ENCODE data around the gene NAALAD2. TPM values are rescaled to one million over a fixed set of nuclear protein-coding genes. Genes with fewer than 3 reads are reported as not detected.

The NAALAD2 gene
- polyA plus RNA-seq, 1 donor from 2014 or later: not detected

Other genes with a start within 250 kb of the NAALAD2 start
- not detected for gene TRIM49D1, start 212.4 kb upstream of the NAALAD2 start, polyA plus RNA-seq
- not detected for gene TRIM49D2, start 210.6 kb upstream of the NAALAD2 start, polyA plus RNA-seq
- not detected for gene TRIM64, start 168.6 kb upstream of the NAALAD2 start, polyA plus RNA-seq
- not detected for gene TRIM49C, start 103.6 kb upstream of the NAALAD2 start, polyA plus RNA-seq
- not detected for gene UBTFL1, start 48.7 kb upstream of the NAALAD2 start, polyA plus RNA-seq
- 45.3 TPM for gene CHORDC1, start 88.4 kb downstream of the NAALAD2 start, polyA plus RNA-seq

Data from IgD-negative memory B cell (primary cell).